SK-N-SH (cell line): ENCODE measurements around the gene UNC79. TPM values are rescaled to one million over a fixed set of nuclear protein-coding genes. Genes with fewer than 3 reads are reported as not detected.
A peak's percentile ranks its signal among the peaks of the same experiment; 100 is the strongest.

Source experiments
- CTCF ChIA-PET: fragments of 300-600, 350-600 bp; formaldehyde crosslinking; extraction: SDS; loops from one replicate; lab custom pipeline; 2021; lab: Yijun Ruan, JAX
- POLR2A ChIA-PET: fragments of 350-600 bp; sonication (Branson Sonifier 250); formaldehyde crosslinking; extraction: SDS; loops from one replicate; lab custom pipeline; 2020; ENCODE audit warnings: antibody characterized with exemption, inconsistent platforms; lab: Yijun Ruan, JAX
- DNase-seq: peaks from one replicate; pipeline ENCODE4 v3.0.0; 2012
- H2AFZ ChIP-seq: fragments of 200-600 bp; sonication (generic); 2 replicates; pipeline ENCODE4 v1.8.1; 2016; ENCODE audit warnings: antibody characterized with exemption, mild to moderate bottlenecking, low read depth
- H3F3A ChIP-seq: fragments of 200-600 bp; sonication (generic); replicated peaks from 2 replicates; pipeline ENCODE3; 2016; ENCODE audit warnings: antibody characterized with exemption, mild to moderate bottlenecking; ENCODE audit not compliant: insufficient read depth
- H3K27ac ChIP-seq, 2 experiments: fragments of 200-500 bp in 1 of 2; fragments of 200-600 bp in 1 of 2; sonication (Bioruptor generic) in 1 of 2; sonication (generic), shearing (Covaris generic) in 1 of 2; 2 replicates each; pipeline versions ENCODE4 v1.5.1 to v1.6.1; 2014 to 2016; ENCODE audit warnings: low read depth in 2 of 2, inconsistent platforms in 1 of 2, low read length in 1 of 2, mild to moderate bottlenecking in 1 of 2, mixed read lengths in 1 of 2
- H3K27me3 ChIP-seq: fragments of 200-600 bp; sonication (generic), shearing (Covaris generic); 2 replicates; pipeline ENCODE4 v1.6.1; 2016; ENCODE audit warnings: mixed run types; ENCODE audit not compliant: insufficient read depth
- H3K36me3 ChIP-seq, 2 experiments: fragments of 200-500 bp in 1 of 2; fragments of 200-600 bp in 1 of 2; sonication (Bioruptor generic) in 1 of 2; sonication (generic) in 1 of 2; replicated peaks in 1 of 2; 2 replicates each; pipeline versions ENCODE3 to v1.5.1; 2014 to 2016; ENCODE audit warnings: low read length in 1 of 2, mild to moderate bottlenecking in 1 of 2; ENCODE audit not compliant: insufficient read depth in 2 of 2, control insufficient read depth in 1 of 2
- H3K4me1 ChIP-seq, 2 experiments: fragments of 200-500 bp in 1 of 2; fragments of 200-600 bp in 1 of 2; sonication (Bioruptor generic) in 1 of 2; sonication (generic), shearing (Covaris generic) in 1 of 2; 2 replicates each; pipeline versions ENCODE4 v1.5.1 to v1.6.1; 2014 to 2016; ENCODE audit warnings: low read depth in 1 of 2, low read length in 1 of 2, mixed run types in 1 of 2; ENCODE audit not compliant: insufficient read depth in 2 of 2, control insufficient read depth in 1 of 2
- H3K4me2 ChIP-seq: fragments of 200-600 bp; sonication (generic), shearing (Covaris generic); 2 replicates; pipeline ENCODE4 v1.6.1; 2017; ENCODE audit warnings: mixed run types
- H3K4me3 ChIP-seq, 2 experiments: fragments of 200-500 bp in 1 of 2; fragments of 200-600 bp in 1 of 2; sonication (Bioruptor generic) in 1 of 2; sonication (generic), shearing (Covaris generic) in 1 of 2; 2 replicates each; pipeline versions ENCODE4 v1.5.1 to v1.8.1; 2014 to 2016; ENCODE audit warnings: low read depth in 2 of 2, inconsistent platforms in 1 of 2, low read length in 1 of 2, mild to moderate bottlenecking in 1 of 2, mixed read lengths in 1 of 2, moderate library complexity in 1 of 2
- H3K79me2 ChIP-seq: fragments of 200-600 bp; sonication (generic); 2 replicates; pipeline ENCODE4 v1.8.1; 2017; ENCODE audit warnings: mild to moderate bottlenecking; ENCODE audit not compliant: insufficient read depth
- H3K9ac ChIP-seq: fragments of 200-600 bp; sonication (generic); 2 replicates; pipeline ENCODE4 v1.6.1; 2017; ENCODE audit warnings: mixed run types
- H3K9me2 ChIP-seq: fragments of 200-600 bp; sonication (generic); 2 replicates; pipeline ENCODE4 v1.6.1; 2017; ENCODE audit warnings: mixed run types
- H3K9me3 ChIP-seq: fragments of 200-600 bp; sonication (generic); 2 replicates; pipeline ENCODE4 v1.6.1; 2017; ENCODE audit warnings: mixed run types, mild to moderate bottlenecking, moderate library complexity
- H4K20me1 ChIP-seq: fragments of 200-600 bp; sonication (generic); 2 replicates; pipeline ENCODE4 v1.6.1; 2017; ENCODE audit warnings: mild to moderate bottlenecking, mixed run types; ENCODE audit not compliant: insufficient read depth
- ELF1 ChIP-seq: IDR thresholded peaks from 2 replicates; pipeline ENCODE4 v1.4.0; 2012
- EZH2phosphoT487 ChIP-seq: fragments of 200-600 bp; sonication (generic); IDR thresholded peaks from 2 replicates; pipeline ENCODE4 v1.6.1; 2017; ENCODE audit warnings: low read depth, mixed run types, mild to moderate bottlenecking, antibody characterized with exemption, moderate library complexity, borderline replicate concordance
- FOSL2 ChIP-seq: IDR thresholded peaks from 2 replicates; pipeline ENCODE4 v1.4.0; 2012; ENCODE audit warnings: low read depth, mild to moderate bottlenecking, moderate library complexity, borderline replicate concordance
- JUND ChIP-seq: IDR thresholded peaks from 2 replicates; pipeline ENCODE4 v1.4.0; 2012
- MEF2A ChIP-seq: IDR thresholded peaks from 2 replicates; pipeline ENCODE4 v1.4.0; 2012; ENCODE audit warnings: low read depth, borderline replicate concordance
- NFIC ChIP-seq: IDR thresholded peaks from 2 replicates; pipeline ENCODE4 v1.4.0; 2012; ENCODE audit warnings: borderline replicate concordance
- NRF1 ChIP-seq: IDR thresholded peaks from 2 replicates; pipeline ENCODE4 v1.6.1; 2012; ENCODE audit warnings: low read depth, mild to moderate bottlenecking, low read length
- POLR2AphosphoS5 ChIP-seq: IDR thresholded peaks from 2 replicates; pipeline ENCODE4 v1.6.1; 2012; ENCODE audit warnings: low read depth, low read length
- RAD21 ChIP-seq: IDR thresholded peaks from 2 replicates; pipeline ENCODE4 v1.6.1; 2012; ENCODE audit warnings: mild to moderate bottlenecking, low read length
- RXRA ChIP-seq: IDR thresholded peaks from 2 replicates; pipeline ENCODE4 v1.4.0; 2012; ENCODE audit warnings: low read depth, mild to moderate bottlenecking, borderline replicate concordance
- SMC3 ChIP-seq: IDR thresholded peaks from 2 replicates; pipeline ENCODE4 v1.6.1; 2012; ENCODE audit warnings: low read depth, low read length, improper control_type of control experiment
- TAF1 ChIP-seq: IDR thresholded peaks from 2 replicates; pipeline ENCODE4 v1.6.1; 2012; ENCODE audit warnings: low read depth, mild to moderate bottlenecking, low read length, moderate library complexity, borderline replicate concordance
- TCF12 ChIP-seq: IDR thresholded peaks from 2 replicates; pipeline ENCODE4 v1.4.0; 2012
- TEAD4 ChIP-seq: IDR thresholded peaks from 2 replicates; pipeline ENCODE4 v1.4.0; 2012; ENCODE audit warnings: mild to moderate bottlenecking, borderline replicate concordance; ENCODE audit not compliant: insufficient read depth
- YY1 ChIP-seq: IDR thresholded peaks from 2 replicates; pipeline ENCODE4 v1.4.0; 2012; ENCODE audit warnings: low read depth, mild to moderate bottlenecking
- WGBS: methylation state at CpG from one replicate; pipeline ENCODE4 v1.1.6; 2017; ENCODE audit warnings: low lambda C conversion rate; 5-methylcytosine and 5-hydroxymethylcytosine counted together
- polyA plus RNA-seq, 3 experiments: library from polyadenylated mRNA; depleted of rRNA; stranded (reverse); fragments of >200 nt; gene quantifications; 2 replicates each; pipeline ENCODE4 v1.2.3, GENCODE V29; 2012
- TF ChIP-seq, protein P1 (sequence below): fragments of 150-350 bp; IDR thresholded peaks from 2 replicates; pipeline ENCODE4 v1.6.1; 2017; ENCODE audit warnings: antibody characterized with exemption, low read length, low read depth, borderline replicate concordance
- TF ChIP-seq, protein P2 (sequence below): IDR thresholded peaks from 2 replicates; pipeline ENCODE4 v1.4.0; 2012; ENCODE audit warnings: low read depth, borderline replicate concordance
- TF ChIP-seq, protein P3 (sequence below): IDR thresholded peaks from 2 replicates; pipeline ENCODE4 v1.4.0; 2012; ENCODE audit warnings: low read depth, borderline replicate concordance
- TF ChIP-seq, protein P4 (sequence below): fragments of 150-350 bp; IDR thresholded peaks from 2 replicates; pipeline ENCODE4 v1.6.1; 2016; ENCODE audit warnings: mild to moderate bottlenecking, low read depth, low read length

Gene UNC79
- polyA plus RNA-seq, 1 of the 3 experiments (the other 2 are of a cell fraction), result 0.10 TPM

DNA sequence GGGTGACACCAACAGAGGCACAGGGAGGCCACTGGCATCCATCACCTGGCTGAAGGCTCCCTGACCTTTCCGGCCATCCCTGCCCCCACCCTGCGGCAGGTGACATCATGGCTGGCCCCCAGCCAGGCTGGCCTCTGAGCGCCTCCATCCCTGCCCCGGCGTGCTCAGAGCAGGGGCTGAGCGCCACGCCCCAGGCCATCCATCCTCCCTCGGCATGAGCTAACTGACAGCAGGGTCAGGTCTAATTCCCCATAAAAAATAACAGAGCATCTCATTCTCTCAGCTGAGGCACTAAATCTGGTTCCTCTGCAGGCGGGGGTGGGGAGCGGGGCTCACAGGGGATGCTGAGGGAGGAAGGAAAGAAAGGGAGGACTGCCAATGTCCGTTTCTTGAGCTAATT is 306.9 kb downstream of the UNC79 start:
- TF ChIP-seq, protein P1, sequence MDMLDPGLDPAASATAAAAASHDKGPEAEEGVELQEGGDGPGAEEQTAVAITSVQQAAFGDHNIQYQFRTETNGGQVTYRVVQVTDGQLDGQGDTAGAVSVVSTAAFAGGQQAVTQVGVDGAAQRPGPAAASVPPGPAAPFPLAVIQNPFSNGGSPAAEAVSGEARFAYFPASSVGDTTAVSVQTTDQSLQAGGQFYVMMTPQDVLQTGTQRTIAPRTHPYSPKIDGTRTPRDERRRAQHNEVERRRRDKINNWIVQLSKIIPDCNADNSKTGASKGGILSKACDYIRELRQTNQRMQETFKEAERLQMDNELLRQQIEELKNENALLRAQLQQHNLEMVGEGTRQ, result no peak
- TF ChIP-seq NFIC (no peak), ELF1 (no peak)
- Histone ChIP-seq H3K27ac (no peak overlapping the region; a peak in 1 of 4 replicates), H3K27me3 (no peaks in the 10 kb centered on the region), H2AFZ (no peak overlapping the region), H3F3A (no peaks in the 10 kb centered on the region), H3K4me3 (no peak overlapping the region), H3K9ac (no peak overlapping the region), H3K9me3 (no peaks in the 10 kb centered on the region), H3K79me2 (no peaks in the 10 kb centered on the region), H3K4me2 (no peak overlapping the region), H3K36me3 (no peaks in the 10 kb centered on the region), H3K4me1 (peaks cover 0 to 35% of the 10 kb centered on the region in 2 experiments; a peak in 2 of 4 replicates), H3K9me2 (no peaks in the 10 kb centered on the region), H4K20me1 (no peaks in the 10 kb centered on the region)
- ChIA-PET CTCF (interaction anchor here (1.9 kb wide), 1 partner anchor 82 kb away, joined by 5 read pairs; no protein-coding TSS in a partner anchor), POLR2A (no interaction called here)
- 10% methylated on average over 2 of the region's 11 CpGs for WGBS
- peak; percentile 44 for DNase-seq

DNA sequence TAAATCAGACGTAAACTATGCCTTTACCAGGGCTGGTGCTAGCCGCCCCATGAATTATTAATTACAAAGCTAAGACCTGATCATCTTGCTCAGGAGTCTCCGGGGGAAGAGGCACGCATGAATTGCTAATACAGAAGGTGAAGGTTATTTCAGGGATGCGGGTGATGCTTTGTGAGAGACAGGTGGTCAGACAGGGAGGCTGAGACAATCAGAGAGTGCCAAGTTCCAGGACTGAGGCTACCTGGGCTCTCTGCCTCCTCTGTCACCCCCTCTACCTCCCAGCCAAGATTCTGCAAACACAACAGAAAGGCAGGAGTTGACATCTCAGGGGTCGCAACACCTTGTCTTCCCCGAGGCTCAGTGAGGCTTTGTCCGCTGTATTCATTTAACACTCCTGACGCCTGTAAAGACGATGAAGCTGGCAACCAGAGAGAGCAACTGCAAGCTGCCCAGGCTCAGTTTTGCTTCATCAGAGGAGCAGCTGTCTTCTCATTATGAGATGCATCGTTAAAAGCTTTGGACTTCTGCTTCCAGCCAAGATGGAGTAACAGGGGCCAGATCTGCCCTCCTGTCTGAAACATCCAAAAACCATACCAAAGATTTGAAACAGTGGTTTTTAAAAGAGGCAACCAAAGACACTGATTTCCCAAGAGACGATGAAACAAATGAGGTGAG is 311.0 kb downstream of the UNC79 start:
- no peak for DNase-seq
- no peaks in the 10 kb centered on the region for H3K36me3 ChIP-seq
- CTCF ChIA-PET, result interaction anchor here (1.2 kb wide), 1 partner anchor 26 kb away, joined by 3 read pairs; no protein-coding TSS in a partner anchor

More for the DNA sequence above, 311.0 kb downstream of the UNC79 start:
- H3K4me2 ChIP-seq, result no peak overlapping the region
- no peaks in the 10 kb centered on the region for H3K27me3 ChIP-seq
- H2AFZ ChIP-seq, result no peak overlapping the region
- no peaks in the 10 kb centered on the region for H3F3A ChIP-seq
- no peaks in the 10 kb centered on the region for H3K9me3 ChIP-seq
- H4K20me1 ChIP-seq, result no peaks in the 10 kb centered on the region
- no peak overlapping the region for H3K4me3 ChIP-seq
- H3K9me2 ChIP-seq, result no peaks in the 10 kb centered on the region
- peaks cover 0 to 52% of the 10 kb centered on the region in 2 experiments; a peak in 1 of 4 replicates for H3K4me1 ChIP-seq
- POLR2A ChIA-PET, result no interaction called here
- WGBS, result 47% methylated on average over 9 of the region's 12 CpGs
- TF ChIP-seq, protein P1, result no peak
- no peak for TF ChIP-seq MEF2A
- no peak for TF ChIP-seq FOSL2
- no peak for TF ChIP-seq TEAD4
- TF ChIP-seq YY1, result no peak
- no peak for TF ChIP-seq SMC3
- no peak for TF ChIP-seq POLR2AphosphoS5
- no peak for TF ChIP-seq ELF1
- TF ChIP-seq TAF1, result no peak
- no peak for TF ChIP-seq TCF12
- TF ChIP-seq EZH2phosphoT487, result no peak
- TF ChIP-seq, protein P2, sequence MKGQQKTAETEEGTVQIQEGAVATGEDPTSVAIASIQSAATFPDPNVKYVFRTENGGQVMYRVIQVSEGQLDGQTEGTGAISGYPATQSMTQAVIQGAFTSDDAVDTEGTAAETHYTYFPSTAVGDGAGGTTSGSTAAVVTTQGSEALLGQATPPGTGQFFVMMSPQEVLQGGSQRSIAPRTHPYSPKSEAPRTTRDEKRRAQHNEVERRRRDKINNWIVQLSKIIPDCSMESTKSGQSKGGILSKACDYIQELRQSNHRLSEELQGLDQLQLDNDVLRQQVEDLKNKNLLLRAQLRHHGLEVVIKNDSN, result no peak
- no peak for TF ChIP-seq RXRA
- TF ChIP-seq, protein P3, sequence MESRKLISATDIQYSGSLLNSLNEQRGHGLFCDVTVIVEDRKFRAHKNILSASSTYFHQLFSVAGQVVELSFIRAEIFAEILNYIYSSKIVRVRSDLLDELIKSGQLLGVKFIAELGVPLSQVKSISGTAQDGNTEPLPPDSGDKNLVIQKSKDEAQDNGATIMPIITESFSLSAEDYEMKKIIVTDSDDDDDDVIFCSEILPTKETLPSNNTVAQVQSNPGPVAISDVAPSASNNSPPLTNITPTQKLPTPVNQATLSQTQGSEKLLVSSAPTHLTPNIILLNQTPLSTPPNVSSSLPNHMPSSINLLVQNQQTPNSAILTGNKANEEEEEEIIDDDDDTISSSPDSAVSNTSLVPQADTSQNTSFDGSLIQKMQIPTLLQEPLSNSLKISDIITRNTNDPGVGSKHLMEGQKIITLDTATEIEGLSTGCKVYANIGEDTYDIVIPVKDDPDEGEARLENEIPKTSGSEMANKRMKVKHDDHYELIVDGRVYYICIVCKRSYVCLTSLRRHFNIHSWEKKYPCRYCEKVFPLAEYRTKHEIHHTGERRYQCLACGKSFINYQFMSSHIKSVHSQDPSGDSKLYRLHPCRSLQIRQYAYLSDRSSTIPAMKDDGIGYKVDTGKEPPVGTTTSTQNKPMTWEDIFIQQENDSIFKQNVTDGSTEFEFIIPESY, result no peak
- TF ChIP-seq JUND, result no peak
- TF ChIP-seq NRF1, result no peak
- TF ChIP-seq, protein P4, sequence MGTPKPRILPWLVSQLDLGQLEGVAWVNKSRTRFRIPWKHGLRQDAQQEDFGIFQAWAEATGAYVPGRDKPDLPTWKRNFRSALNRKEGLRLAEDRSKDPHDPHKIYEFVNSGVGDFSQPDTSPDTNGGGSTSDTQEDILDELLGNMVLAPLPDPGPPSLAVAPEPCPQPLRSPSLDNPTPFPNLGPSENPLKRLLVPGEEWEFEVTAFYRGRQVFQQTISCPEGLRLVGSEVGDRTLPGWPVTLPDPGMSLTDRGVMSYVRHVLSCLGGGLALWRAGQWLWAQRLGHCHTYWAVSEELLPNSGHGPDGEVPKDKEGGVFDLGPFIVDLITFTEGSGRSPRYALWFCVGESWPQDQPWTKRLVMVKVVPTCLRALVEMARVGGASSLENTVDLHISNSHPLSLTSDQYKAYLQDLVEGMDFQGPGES, result no peak
- TF ChIP-seq RAD21, result no peak
- no peak overlapping the region for H3K27ac ChIP-seq
- H3K79me2 ChIP-seq, result no peaks in the 10 kb centered on the region
- no peak overlapping the region for H3K9ac ChIP-seq
